Measurements from ENCODE around the gene DST. TPM values are rescaled to one million over a fixed set of nuclear protein-coding genes. Genes with fewer than 3 reads are reported as not detected.

DST gene
- total RNA-seq = 100 to 1,000 TPM; 101 to 113 TPM
- polyA plus RNA-seq (2013, experiment 1 of 2) = 66.5 TPM
- polyA plus RNA-seq (2013, experiment 2 of 2) = 66.8 TPM
- long read RNA-seq, experiment 1, partial matches to known transcripts = 7 of 11 reads
- long read RNA-seq, experiment 1, other reads (novel, unspliced or antisense) = 2 of 11 reads
- long read RNA-seq, experiment 2, partial matches to known transcripts = 22 of 38 reads
- long read RNA-seq, experiment 2, other reads (novel, unspliced or antisense) = 12 of 38 reads
- long read RNA-seq, experiment 3, full-length matches to known transcripts = 3 of 79 reads
- long read RNA-seq, experiment 3, partial matches to known transcripts = 61 of 79 reads
- long read RNA-seq, experiment 3, other reads (novel, unspliced or antisense) = 15 of 79 reads
- long read RNA-seq, experiment 4, partial matches to known transcripts = 1 of 3 reads
- long read RNA-seq, experiment 4, other reads (novel, unspliced or antisense) = 2 of 3 reads

DNA sequence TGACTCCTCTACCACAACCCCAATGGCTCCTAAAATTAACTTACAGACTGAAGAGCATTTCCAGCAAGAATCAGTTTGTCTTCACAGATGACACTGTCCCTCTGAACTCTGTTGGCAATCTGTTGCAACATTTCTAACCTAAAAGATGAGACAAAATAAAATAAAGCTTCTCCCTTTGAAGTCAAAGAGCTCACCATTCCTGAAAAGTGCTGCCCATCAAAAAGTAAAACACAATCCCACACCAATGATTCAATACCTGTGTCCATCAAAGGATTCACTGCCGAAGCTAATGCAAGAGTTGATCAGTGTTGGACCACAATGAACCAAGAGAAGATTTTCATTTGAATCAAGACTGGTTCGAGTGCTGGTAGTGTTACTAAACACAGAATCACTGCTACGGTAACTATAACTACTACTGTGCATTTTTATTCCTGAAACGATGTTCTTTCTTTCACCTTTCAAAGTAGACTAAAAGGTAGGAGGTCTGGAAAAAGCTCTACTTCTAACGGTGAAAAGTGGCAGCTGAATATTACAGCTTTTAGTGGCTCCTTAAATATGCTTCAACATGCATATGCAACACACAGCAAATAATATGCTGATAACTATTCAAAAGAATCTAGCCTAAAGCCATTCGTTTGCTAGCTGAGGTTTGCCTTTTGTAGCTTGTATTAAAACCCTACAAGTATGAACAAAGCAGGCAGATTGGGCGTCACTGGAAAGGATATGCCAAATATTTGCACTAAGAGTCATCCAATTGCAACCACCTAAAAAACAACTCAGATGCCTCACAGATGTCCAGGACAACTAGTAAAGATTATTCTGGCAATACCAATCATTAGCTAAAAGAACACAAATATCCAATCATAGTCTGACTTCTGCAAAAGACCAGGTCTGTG lies at the start of gene DST:
Gene DST (minus strand): TSS at position 524 of the 896 bp plus-strand sequence.
- peaks cover 14% of the 10 kb centered on the region for H3K4me1 Mint-ChIP-seq
- H3K9me3 ChIP-seq (ENCODE audit: control insufficient read depth, low read length) = no peaks in the 10 kb centered on the region
- H3K9ac ChIP-seq (ENCODE audit: extremely low read depth, low read length, poor library complexity, severe bottlenecking) = no peak within 1 kb of the TSS
- H3K27ac Mint-ChIP-seq = no peak within 1 kb of the TSS
- peaks cover 38% of the 10 kb centered on the region for H3K36me3 Mint-ChIP-seq (ENCODE audit: low read depth)
- no peaks in the 10 kb centered on the region for H3K27me3 ChIP-seq (ENCODE audit: control insufficient read depth, insufficient read depth, low read length, poor library complexity, severe bottlenecking)
- peaks cover 3% of the 10 kb centered on the region for H3K4me1 ChIP-seq (ENCODE audit: control insufficient read depth, insufficient read depth, low read length)
- TF ChIP-seq, protein P1, sequence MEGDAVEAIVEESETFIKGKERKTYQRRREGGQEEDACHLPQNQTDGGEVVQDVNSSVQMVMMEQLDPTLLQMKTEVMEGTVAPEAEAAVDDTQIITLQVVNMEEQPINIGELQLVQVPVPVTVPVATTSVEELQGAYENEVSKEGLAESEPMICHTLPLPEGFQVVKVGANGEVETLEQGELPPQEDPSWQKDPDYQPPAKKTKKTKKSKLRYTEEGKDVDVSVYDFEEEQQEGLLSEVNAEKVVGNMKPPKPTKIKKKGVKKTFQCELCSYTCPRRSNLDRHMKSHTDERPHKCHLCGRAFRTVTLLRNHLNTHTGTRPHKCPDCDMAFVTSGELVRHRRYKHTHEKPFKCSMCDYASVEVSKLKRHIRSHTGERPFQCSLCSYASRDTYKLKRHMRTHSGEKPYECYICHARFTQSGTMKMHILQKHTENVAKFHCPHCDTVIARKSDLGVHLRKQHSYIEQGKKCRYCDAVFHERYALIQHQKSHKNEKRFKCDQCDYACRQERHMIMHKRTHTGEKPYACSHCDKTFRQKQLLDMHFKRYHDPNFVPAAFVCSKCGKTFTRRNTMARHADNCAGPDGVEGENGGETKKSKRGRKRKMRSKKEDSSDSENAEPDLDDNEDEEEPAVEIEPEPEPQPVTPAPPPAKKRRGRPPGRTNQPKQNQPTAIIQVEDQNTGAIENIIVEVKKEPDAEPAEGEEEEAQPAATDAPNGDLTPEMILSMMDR (conservative IDR thresholded peaks at IDR 0.05) = no peak
- H3K27me3 Mint-ChIP-seq (ENCODE audit: insufficient read depth) = no peaks in the 10 kb centered on the region
- no peak within 1 kb of the TSS for H3K4me3 ChIP-seq (ENCODE audit: low read length)
- H3K36me3 ChIP-seq (ENCODE audit: control insufficient read depth, insufficient read depth, low read length) = peaks cover 68% of the 10 kb centered on the region
- no peak for DNase-seq
- no peak within 1 kb of the TSS for H3K27ac ChIP-seq (ENCODE audit: low read depth, low read length)
- H3K9me3 Mint-ChIP-seq = no peaks in the 10 kb centered on the region
- WGBS, 2 experiments (ENCODE audit: insufficient coverage in 1 of 2, insufficient read length in 1 of 2) = 85 to 95% methylated on average over 6 to 7 of the region's 7 CpGs
- no peak within 1 kb of the TSS for H3K4me3 Mint-ChIP-seq

DNA sequence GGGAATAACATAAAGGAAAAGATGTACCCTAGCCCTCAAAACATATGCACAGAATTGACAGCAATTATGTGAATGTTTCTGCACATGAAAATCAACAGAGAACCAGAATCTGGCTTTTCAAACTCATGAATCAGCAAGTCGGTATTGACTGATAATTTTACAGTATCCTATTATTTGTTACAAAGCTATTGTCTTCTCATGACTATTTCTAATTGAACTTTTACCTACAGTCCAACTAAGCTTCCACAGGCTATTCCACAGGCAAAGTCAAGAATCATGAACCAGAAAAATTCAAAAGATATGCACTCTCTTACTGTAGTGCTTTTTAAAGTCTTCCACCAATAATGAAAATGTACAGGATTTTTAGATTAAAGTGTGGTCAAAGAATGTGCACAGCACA lies 49.1 kb upstream of the DST start:
- no peaks in the 10 kb centered on the region for H3K9me3 Mint-ChIP-seq
- 100% methylated on average over 1 of the region's 1 CpG for WGBS, 2 experiments (ENCODE audit: insufficient coverage in 1 of 2, insufficient read length in 1 of 2)
- Histone ChIP-seq H3K36me3 (ENCODE audit: control insufficient read depth, insufficient read depth, low read length) (peaks cover 16% of the 10 kb centered on the region), H3K27ac (ENCODE audit: low read depth, low read length) (no peak overlapping the region), H3K4me3 (ENCODE audit: low read length) (no peak overlapping the region), H3K4me1 (ENCODE audit: control insufficient read depth, insufficient read depth, low read length) (peaks cover 1% of the 10 kb centered on the region), H3K9me3 (ENCODE audit: control insufficient read depth, low read length) (no peaks in the 10 kb centered on the region), H3K27me3 (ENCODE audit: control insufficient read depth, insufficient read depth, low read length, poor library complexity, severe bottlenecking) (no peaks in the 10 kb centered on the region), H3K9ac (ENCODE audit: extremely low read depth, low read length, poor library complexity, severe bottlenecking) (no peak overlapping the region)
- no peak overlapping the region for H3K4me3 Mint-ChIP-seq
- peaks cover 14% of the 10 kb centered on the region for H3K4me1 Mint-ChIP-seq
- no peaks in the 10 kb centered on the region for H3K27me3 Mint-ChIP-seq (ENCODE audit: insufficient read depth)
- H3K27ac Mint-ChIP-seq = no peak overlapping the region
- H3K36me3 Mint-ChIP-seq (ENCODE audit: low read depth) = peaks cover 12% of the 10 kb centered on the region
- TF ChIP-seq, protein P1 (conservative IDR thresholded peaks at IDR 0.05) = no peak
- no peak for DNase-seq

DNA sequence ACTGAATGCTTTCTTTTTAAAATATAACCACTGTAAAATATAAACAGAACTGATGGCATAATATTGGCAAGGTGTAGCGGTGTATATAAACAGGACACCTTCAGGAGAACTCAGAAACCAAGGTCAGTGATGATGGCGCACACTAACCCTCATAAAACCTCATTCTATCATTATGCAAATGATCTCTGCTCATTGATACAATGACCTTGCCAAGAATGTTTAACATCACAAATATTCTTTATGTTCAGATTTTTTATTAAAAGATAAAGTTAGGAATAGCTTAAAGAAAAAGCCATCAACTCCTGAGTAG lies 48.6 kb upstream of the DST start:
- no peak for DNase-seq
- Mint-ChIP-seq H3K9me3 (no peaks in the 10 kb centered on the region), H3K27ac (no peak overlapping the region), H3K4me1 (peaks cover 16% of the 10 kb centered on the region), H3K27me3 (ENCODE audit: insufficient read depth) (no peaks in the 10 kb centered on the region), H3K36me3 (ENCODE audit: low read depth) (peaks cover 7% of the 10 kb centered on the region), H3K4me3 (no peak overlapping the region)
- TF ChIP-seq, protein P1 (conservative IDR thresholded peaks at IDR 0.05) = no peak
- Histone ChIP-seq H3K9me3 (ENCODE audit: control insufficient read depth, low read length) (no peaks in the 10 kb centered on the region), H3K9ac (ENCODE audit: extremely low read depth, low read length, poor library complexity, severe bottlenecking) (no peak overlapping the region), H3K27me3 (ENCODE audit: control insufficient read depth, insufficient read depth, low read length, poor library complexity, severe bottlenecking) (no peaks in the 10 kb centered on the region), H3K4me1 (ENCODE audit: control insufficient read depth, insufficient read depth, low read length) (peaks cover 3% of the 10 kb centered on the region), H3K4me3 (ENCODE audit: low read length) (no peak overlapping the region), H3K27ac (ENCODE audit: low read depth, low read length) (no peak overlapping the region), H3K36me3 (ENCODE audit: control insufficient read depth, insufficient read depth, low read length) (peaks cover 12% of the 10 kb centered on the region)
- 91% methylated on average over 2 of the region's 2 CpGs; no CpG with 5 or more reads in 1 of the 2 experiments for whole genome bisulfite sequencing, 2 experiments (ENCODE audit: insufficient coverage in 1 of 2, insufficient read length in 1 of 2)

All from endodermal cell (in vitro differentiated cells).